GM23248 (cell line): ENCODE results near the gene NIN. TPM values are rescaled to one million over a fixed set of nuclear protein-coding genes. Genes with fewer than 3 reads are reported as not detected.

ENCODE experiments used
- DNase-seq: peaks from one replicate; pipeline ENCODE4 v3.0.0-alpha.2; 2015
- H2AFZ ChIP-seq: fragments of 200-600 bp; sonication (generic); 2 replicates; pipeline ENCODE4 v1.6.1; 2016; ENCODE audit warnings: antibody characterized with exemption
- H3F3A ChIP-seq: fragments of 200-600 bp; sonication (generic); 2 replicates; pipeline ENCODE4 v1.6.1; 2016; ENCODE audit warnings: mild to moderate bottlenecking, antibody characterized with exemption, mixed run types; ENCODE audit not compliant: insufficient read depth
- H3K27ac ChIP-seq: fragments of 200-600 bp; sonication (generic); 2 replicates; pipeline ENCODE4 v1.5.1; 2016; ENCODE audit warnings: mild to moderate bottlenecking
- H3K27me3 ChIP-seq: fragments of 200-600 bp; sonication (generic); replicated peaks from 2 replicates; pipeline ENCODE4 v1.6.1; 2016; ENCODE audit warnings: mild to moderate bottlenecking; ENCODE audit not compliant: insufficient read depth
- H3K36me3 ChIP-seq: fragments of 200-600 bp; sonication (generic); 2 replicates; pipeline ENCODE4 v1.6.1; 2016; ENCODE audit warnings: low read depth, mild to moderate bottlenecking
- H3K4me1 ChIP-seq: fragments of 200-600 bp; sonication (generic); 2 replicates; pipeline ENCODE4 v1.6.1; 2016; ENCODE audit warnings: mild to moderate bottlenecking; ENCODE audit not compliant: insufficient read depth
- H3K4me2 ChIP-seq: fragments of 200-600 bp; sonication (generic); one replicate; pipeline ENCODE4 v1.6.1; 2016; ENCODE audit warnings: mild to moderate bottlenecking; ENCODE audit not compliant: unreplicated experiment
- H3K4me3 ChIP-seq: fragments of 200-600 bp; sonication (generic); 2 replicates; pipeline ENCODE4 v1.5.1; 2016; ENCODE audit warnings: mild to moderate bottlenecking
- H3K79me2 ChIP-seq: fragments of 200-600 bp; sonication (generic); 2 replicates; pipeline ENCODE4 v1.6.1; 2016; ENCODE audit warnings: mild to moderate bottlenecking; ENCODE audit not compliant: insufficient read depth
- H3K9ac ChIP-seq: fragments of 200-600 bp; sonication (generic); 2 replicates; pipeline ENCODE4 v1.6.1; 2016; ENCODE audit warnings: mild to moderate bottlenecking
- H3K9me2 ChIP-seq: fragments of 200-600 bp; sonication (generic); 2 replicates; pipeline ENCODE4 v1.6.1; 2016; ENCODE audit warnings: mixed run types, mild to moderate bottlenecking, moderate library complexity; ENCODE audit not compliant: insufficient read depth
- H3K9me3 ChIP-seq: fragments of 200-600 bp; sonication (generic); one replicate; pipeline ENCODE4 v1.6.1; 2017; ENCODE audit warnings: low read depth
- H4K20me1 ChIP-seq: fragments of 200-600 bp; sonication (generic); 2 replicates; pipeline ENCODE4 v1.6.0; 2016; ENCODE audit not compliant: insufficient read depth
- EZH2 ChIP-seq: fragments of 200-600 bp; sonication (generic); IDR thresholded peaks from 2 replicates; pipeline ENCODE4 v1.6.1; 2018; ENCODE audit warnings: antibody characterized with exemption, mild to moderate bottlenecking; ENCODE audit not compliant: insufficient read depth, poor library complexity, severe bottlenecking
- EZH2phosphoT487 ChIP-seq: fragments of 200-600 bp; sonication (generic); IDR thresholded peaks from 2 replicates; pipeline ENCODE4 v1.6.1; 2018; ENCODE audit warnings: antibody characterized with exemption, moderate library complexity, mild to moderate bottlenecking, low read depth; ENCODE audit not compliant: insufficient read depth
- WGBS, 2 experiments: methylation state at CpG; one replicate each; pipeline ENCODE4 v1.1.6; 2015 to 2017; ENCODE audit warnings: low lambda C conversion rate in 2 of 2, low coverage in 1 of 2; ENCODE audit errors: missing lambda C conversion rate in 2 of 2; 5-methylcytosine and 5-hydroxymethylcytosine counted together
- in situ Hi-C: fragments of 300-500 bp; cut with MboI; formaldehyde crosslinking; loops from 2 replicates; pipeline ENCODE4 v1.15.0; 2020
- polyA plus RNA-seq: library from polyadenylated mRNA; unstranded; fragments of >200 nt; fragmentation: Nextera tagmentation; extraction: Ambion mirVana; gene quantifications from 2 replicates; pipeline ENCODE4 v1.2.1, GENCODE V29; 2016
- small RNA-seq: library from RNA; depleted of rRNA; stranded (forward); fragments of <200 nt; gene quantifications from one replicate; pipeline ENCODE3, GENCODE V24; 2014; ENCODE audit warnings: low read depth, low replicate concordance
- total RNA-seq: library from RNA; depleted of rRNA; stranded (reverse); fragments of >200 nt; shearing (Covaris generic); gene quantifications from 2 replicates; pipeline ENCODE4 v1.2.3, GENCODE V29; 2014; rRNA removed

Gene NIN
- total and polyA plus RNA-seq, 2 experiments from 2014 or later: 17.0 to 33.3 TPM

GRCh38 chr14:50676814-50677516, 154.0 kb downstream of the NIN start:
- no peaks in the 10 kb centered on the region for H4K20me1 ChIP-seq
- TF ChIP-seq EZH2phosphoT487: no peak
- TF ChIP-seq EZH2: no peak
- no peaks in the 10 kb centered on the region for H3K36me3 ChIP-seq
- H3K9ac ChIP-seq: peak overlapping the region; percentile 28; the same call in 1 of the 2 replicates
- H3K9me2 ChIP-seq: no peaks in the 10 kb centered on the region; the same call in 1 of the 2 replicates
- WGBS, 2 experiments: 90% methylated on average over 7 of the region's 7 CpGs
- no peak for DNase-seq
- peak overlapping the region; percentile 73 for H3K4me2 ChIP-seq
- H3K4me1 ChIP-seq: peaks cover 36% of the 10 kb centered on the region
- H3K4me3 ChIP-seq: peak overlapping the region; percentile 53
- no peaks in the 10 kb centered on the region for H3K9me3 ChIP-seq
- no peaks in the 10 kb centered on the region for H3K79me2 ChIP-seq
- peak overlapping the region; percentile 63 for H3K27ac ChIP-seq
- no peaks in the 10 kb centered on the region for H3K27me3 ChIP-seq
- peak overlapping the region; percentile 76 for H2AFZ ChIP-seq
- H3F3A ChIP-seq: peaks cover 31% of the 10 kb centered on the region
- in situ Hi-C loops: no loop called here

- Histone ChIP-seq H3K4me2 (peak overlapping the region; percentile 41), H3K79me2 (no peaks in the 10 kb centered on the region), H3K9ac (no peak overlapping the region), H3K36me3 (no peaks in the 10 kb centered on the region), H3K27ac (no peak overlapping the region), H3F3A (peaks cover 31% of the 10 kb centered on the region), H3K9me3 (no peaks in the 10 kb centered on the region), H3K4me3 (peak overlapping the region; percentile 34; the same call in 1 of the 2 replicates), H3K27me3 (no peaks in the 10 kb centered on the region), H4K20me1 (no peaks in the 10 kb centered on the region), H3K4me1 (peaks cover 36% of the 10 kb centered on the region), H3K9me2 (no peaks in the 10 kb centered on the region; the same call in 1 of the 2 replicates), H2AFZ (0 out of 2 replicates have a peak overlapping the region, but pooled peaks have one; percentile 7)
- TF ChIP-seq EZH2phosphoT487: no peak
- no peak for TF ChIP-seq EZH2
- in situ Hi-C loops: no loop called here
- 45 to 50% methylated on average over 2 of the region's 2 CpGs for WGBS, 2 experiments
- DNase-seq: peak; percentile 20
These were observed 155.4 kb downstream of the NIN start for GRCh38 chr14:50675597-50675996.

DNA sequence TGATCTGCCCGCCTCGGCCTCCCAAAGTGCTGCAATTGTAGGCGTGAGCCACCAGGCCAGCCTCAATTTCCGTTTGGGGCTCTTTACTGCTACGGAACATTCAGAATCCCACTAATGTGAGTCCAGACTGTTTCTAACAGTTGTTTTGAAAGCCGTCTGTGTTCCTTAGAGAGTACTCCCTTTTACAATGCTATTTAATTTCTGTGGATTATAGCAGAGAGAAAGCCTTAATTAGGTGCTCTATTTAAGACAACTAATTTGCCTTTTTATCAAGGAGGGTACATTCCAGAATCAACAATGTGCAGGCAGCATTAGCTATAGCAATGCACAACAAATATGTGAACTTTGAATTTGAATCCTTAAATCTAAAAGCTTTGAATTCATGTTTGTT, 160.1 kb downstream of the NIN start:
- in situ Hi-C loops: no loop called here
- Histone ChIP-seq H3K4me2 (no peak overlapping the region), H3K9me2 (no peaks in the 10 kb centered on the region), H3K9me3 (no peaks in the 10 kb centered on the region), H3K27me3 (no peaks in the 10 kb centered on the region), H4K20me1 (no peaks in the 10 kb centered on the region), H3K27ac (no peak overlapping the region), H3K36me3 (no peaks in the 10 kb centered on the region), H3K79me2 (peaks cover 19% of the 10 kb centered on the region), H3K4me1 (peaks cover 16% of the 10 kb centered on the region), H2AFZ (no peak overlapping the region), H3K9ac (no peak overlapping the region), H3F3A (peaks cover 25% of the 10 kb centered on the region), H3K4me3 (no peak overlapping the region)
- WGBS, 2 experiments: 96 to 97% methylated on average over 5 to 6 of the region's 6 CpGs
- TF ChIP-seq EZH2 (no peak), EZH2phosphoT487 (no peak)
- no peak for DNase-seq

GRCh38 chr14:50670196-50670865, 160.6 kb downstream of the NIN start:
- Histone ChIP-seq H3K4me3 (no peak overlapping the region), H3K9me2 (no peaks in the 10 kb centered on the region), H3K4me1 (peaks cover 16% of the 10 kb centered on the region), H4K20me1 (no peaks in the 10 kb centered on the region), H3F3A (peaks cover 23% of the 10 kb centered on the region), H3K79me2 (peaks cover 24% of the 10 kb centered on the region), H2AFZ (no peak overlapping the region), H3K36me3 (no peaks in the 10 kb centered on the region), H3K9ac (no peak overlapping the region), H3K27me3 (no peaks in the 10 kb centered on the region), H3K9me3 (no peaks in the 10 kb centered on the region), H3K4me2 (no peak overlapping the region), H3K27ac (no peak overlapping the region)
- DNase-seq: peak; percentile 6
- no peak for TF ChIP-seq EZH2phosphoT487
- TF ChIP-seq EZH2: no peak
- in situ Hi-C loops: no loop called here
- WGBS, 2 experiments: 91 to 92% methylated on average over 10 of the region's 10 CpGs

Small RNAs within 50 kb of the gene (small RNA-seq; reads per million reads assigned to genes)
- not detected for gene RF00593

Other genes starting within 250 kb of the NIN start
- 15.3 and 30.2 TPM in 2 replicates for gene SAV1, start 162.9 kb downstream of the NIN start, total RNA-seq
- gene SAV1, start 162.9 kb downstream of the NIN start, polyA plus RNA-seq: 27.1 and 28.6 TPM in 2 replicates
- gene ABHD12B, start 40.9 kb upstream of the NIN start, total RNA-seq: not detected in 2 replicates
- 0.31 TPM in 1 of 2 replicates, not detected in the other for gene ABHD12B, start 40.9 kb upstream of the NIN start, polyA plus RNA-seq
- 42.6 and 52.6 TPM in 2 replicates for gene PYGL, start 113.3 kb upstream of the NIN start, total RNA-seq
- 55.8 and 56.2 TPM in 2 replicates for gene PYGL, start 113.3 kb upstream of the NIN start, polyA plus RNA-seq